ENCODE results near the gene CRTAP.
"Not testable (repeated sequence)": the region's sequence is repeated elsewhere in the genome, so short reads cannot be mapped to it uniquely, and the experiment has no call there.

The CRTAP gene

DNA sequence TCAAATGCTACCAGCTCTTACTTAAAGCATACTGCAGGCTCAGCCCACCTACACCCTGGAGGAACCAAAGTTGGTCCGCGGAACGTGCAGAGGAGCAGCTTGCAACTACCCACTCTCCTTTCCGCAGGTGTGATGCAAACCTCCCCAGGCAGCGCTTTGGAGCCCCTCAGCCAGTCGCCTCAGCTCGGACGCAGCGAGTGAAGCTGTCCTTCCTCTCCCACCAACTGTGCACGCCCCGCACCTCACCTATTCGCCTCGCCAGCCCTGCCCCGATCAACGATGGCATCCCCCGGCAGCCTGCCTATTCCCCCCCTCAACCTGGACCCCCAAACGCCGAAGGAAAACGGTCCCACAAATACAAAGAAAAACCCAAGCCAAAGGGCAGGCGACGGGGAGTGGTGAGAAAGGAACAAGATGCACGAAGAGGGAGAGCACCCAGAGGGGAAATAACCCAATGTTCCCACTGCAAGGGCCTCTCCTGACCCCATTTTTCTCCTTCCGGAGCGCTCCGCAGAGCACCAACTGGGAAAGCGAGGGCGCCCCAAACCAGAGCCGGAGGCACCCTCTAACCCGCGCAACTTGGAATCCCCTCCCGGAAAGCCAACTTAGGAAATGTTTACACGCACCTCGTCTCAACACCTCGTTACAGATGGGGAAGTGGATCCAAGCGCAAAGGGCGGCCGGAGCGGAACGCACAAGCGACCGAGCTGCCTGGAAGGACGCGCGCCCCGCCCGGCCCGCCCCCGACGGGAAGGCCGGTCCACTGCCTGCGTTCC, 17.5 kb upstream of the CRTAP start:
- Histone ChIP-seq H3K4me3 (ENCODE audit: low read depth in 1 of 5, low read length in 5 of 5) (peak overlapping the region; percentile 90 to 98 (median 96)), H3K4me1 (ENCODE audit: control insufficient read depth in 5 of 5, insufficient read depth in 5 of 5, low read length in 5 of 5) (peaks cover 0 to 26% (median 19%) of the 10 kb centered on the region in 5 donors), H3K9ac (ENCODE audit: low read length in 5 of 5) (peak overlapping the region; percentile 73 to 91 (median 83)), H3K9me3 (ENCODE audit: control insufficient read depth in 5 of 5, low read length in 5 of 5) (no peaks in the 10 kb centered on the region), H3K36me3 (ENCODE audit: control insufficient read depth in 5 of 5, insufficient read depth in 5 of 5, low read length in 5 of 5) (peaks cover 0 to 26% (median 24%) of the 10 kb centered on the region in 5 donors), H3K27ac (ENCODE audit: low read depth, low read length) (peak overlapping the region; percentile 75), H3K27me3 (ENCODE audit: control insufficient read depth in 5 of 5, insufficient read depth in 4 of 5, low read length in 5 of 5) (no peaks in the 10 kb centered on the region)

DNA sequence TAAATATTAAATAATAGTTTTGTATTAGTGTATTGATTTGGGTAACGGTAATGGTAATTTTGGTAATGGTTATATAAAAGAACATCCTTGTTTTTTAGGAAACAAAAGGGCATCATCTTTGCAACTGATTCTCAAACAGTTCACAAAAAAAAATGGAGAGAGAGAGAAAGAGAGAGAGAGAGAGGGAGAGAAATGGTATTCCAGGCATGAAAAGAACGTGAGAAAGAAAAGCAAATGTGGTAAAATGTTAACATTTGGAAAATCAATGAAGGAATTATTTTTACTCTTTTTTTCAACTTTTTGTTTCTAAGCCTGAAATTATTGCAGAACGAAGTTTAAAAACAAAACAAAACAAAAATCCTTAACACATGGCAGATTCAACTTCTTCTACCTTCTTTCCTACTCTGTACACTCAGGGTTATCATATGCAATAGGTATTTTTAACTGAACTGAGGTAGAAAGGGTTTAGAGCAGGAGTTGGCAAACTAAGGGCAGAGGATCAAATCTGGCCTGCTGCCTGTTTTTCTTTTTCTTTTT, 14.6 kb upstream of the CRTAP start:
- Histone ChIP-seq H3K9ac (ENCODE audit: low read length in 5 of 5) (no peak overlapping the region), H3K4me3 (ENCODE audit: low read depth in 1 of 5, low read length in 5 of 5) (no peak overlapping the region), H3K4me1 (ENCODE audit: control insufficient read depth in 5 of 5, insufficient read depth in 5 of 5, low read length in 5 of 5) (peaks cover 0 to 20% (median 19%) of the 10 kb centered on the region in 5 donors), H3K9me3 (ENCODE audit: control insufficient read depth in 5 of 5, low read length in 5 of 5) (no peaks in the 10 kb centered on the region), H3K27me3 (ENCODE audit: control insufficient read depth in 5 of 5, insufficient read depth in 4 of 5, low read length in 5 of 5) (no peaks in the 10 kb centered on the region), H3K36me3 (ENCODE audit: control insufficient read depth in 5 of 5, insufficient read depth in 5 of 5, low read length in 5 of 5) (peaks cover 0 to under 1% (median 0%) of the 10 kb centered on the region in 5 donors), H3K27ac (ENCODE audit: low read depth, low read length) (no peak overlapping the region)

DNA sequence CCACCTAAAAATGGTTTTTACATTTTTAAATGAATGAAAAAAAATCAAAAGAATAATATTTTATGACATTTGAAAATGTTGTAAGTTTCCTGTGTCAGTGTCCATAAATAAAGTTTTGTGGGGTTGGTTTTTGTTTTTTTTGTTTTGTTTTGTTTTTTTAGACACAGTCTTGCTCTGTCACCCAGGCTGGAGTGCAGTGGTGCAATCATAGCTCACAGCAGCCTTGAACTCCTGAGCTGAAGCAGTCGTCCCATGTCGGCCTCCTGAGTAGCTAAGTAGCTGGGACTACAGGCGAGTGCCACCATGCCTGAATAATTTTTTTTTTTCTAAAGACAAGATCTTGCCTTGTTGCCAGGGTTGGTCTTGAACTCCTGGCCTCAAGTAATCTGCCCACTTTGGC, 14.1 kb upstream of the CRTAP start:
- Histone ChIP-seq H3K36me3 (ENCODE audit: control insufficient read depth in 5 of 5, insufficient read depth in 5 of 5, low read length in 5 of 5) (no peaks in the 10 kb centered on the region), H3K4me3 (ENCODE audit: low read depth in 1 of 5, low read length in 5 of 5) (no peak overlapping the region), H3K9me3 (ENCODE audit: control insufficient read depth in 5 of 5, low read length in 5 of 5) (no peaks in the 10 kb centered on the region), H3K9ac (ENCODE audit: low read length in 5 of 5) (no peak overlapping the region), H3K4me1 (ENCODE audit: control insufficient read depth in 5 of 5, insufficient read depth in 5 of 5, low read length in 5 of 5) (peaks cover 0 to 24% (median 19%) of the 10 kb centered on the region in 5 donors), H3K27ac (ENCODE audit: low read depth, low read length) (no peak overlapping the region), H3K27me3 (ENCODE audit: control insufficient read depth in 5 of 5, insufficient read depth in 4 of 5, low read length in 5 of 5) (no peaks in the 10 kb centered on the region)

DNA sequence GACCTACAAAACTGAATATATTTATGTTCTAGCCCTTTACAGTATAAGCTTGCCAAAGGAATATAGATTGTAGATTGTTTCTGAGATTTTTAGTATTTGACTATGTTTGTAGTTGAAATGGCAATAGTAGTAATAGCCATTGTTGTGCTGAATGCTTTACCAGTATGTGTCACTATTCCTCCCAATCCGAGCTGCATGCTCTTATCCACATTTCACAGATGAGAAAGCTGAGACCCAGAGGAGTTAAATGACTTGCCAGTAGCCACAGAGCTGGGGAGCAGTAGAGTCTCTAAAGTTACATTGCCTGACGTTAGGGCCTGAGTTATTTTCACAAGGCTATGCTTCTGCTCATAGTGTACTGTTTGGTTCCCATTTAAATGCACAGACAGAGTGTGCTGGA, 13.6 kb upstream of the CRTAP start:
- no peak overlapping the region for H3K9ac ChIP-seq (ENCODE audit: low read length in 5 of 5)
- no peaks in the 10 kb centered on the region for H3K36me3 ChIP-seq (ENCODE audit: control insufficient read depth in 5 of 5, insufficient read depth in 5 of 5, low read length in 5 of 5)
- H3K27me3 ChIP-seq (ENCODE audit: control insufficient read depth in 5 of 5, insufficient read depth in 4 of 5, low read length in 5 of 5) = no peaks in the 10 kb centered on the region
- H3K4me1 ChIP-seq (ENCODE audit: control insufficient read depth in 5 of 5, insufficient read depth in 5 of 5, low read length in 5 of 5) = peaks cover 0 to 29% (median 18%) of the 10 kb centered on the region in 5 donors
- no peak overlapping the region for H3K4me3 ChIP-seq (ENCODE audit: low read depth in 1 of 5, low read length in 5 of 5)
- H3K27ac ChIP-seq (ENCODE audit: low read depth, low read length) = no peak overlapping the region
- H3K9me3 ChIP-seq (ENCODE audit: control insufficient read depth in 5 of 5, low read length in 5 of 5) = no peaks in the 10 kb centered on the region

DNA sequence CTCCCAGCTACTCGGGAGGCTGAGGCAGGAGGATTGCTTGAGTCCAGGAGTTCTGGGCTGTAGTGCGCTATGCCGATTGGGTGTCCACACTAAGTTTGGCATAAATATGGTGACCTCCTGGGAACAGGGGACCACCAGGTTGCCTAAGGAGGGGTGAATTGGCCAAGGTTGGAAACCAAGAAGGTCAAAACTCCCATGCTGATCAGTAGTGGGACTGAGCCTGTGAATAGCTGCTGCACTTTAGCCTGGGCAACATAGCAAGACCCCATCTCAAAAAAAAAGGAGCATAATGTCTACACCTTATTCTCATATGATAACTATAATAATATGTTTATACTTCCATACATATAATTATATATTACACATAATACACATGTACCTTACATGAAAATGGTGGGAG, 10.8 kb upstream of the CRTAP start:
- no peaks in the 10 kb centered on the region for H3K9me3 ChIP-seq (ENCODE audit: control insufficient read depth in 5 of 5, low read length in 5 of 5)
- H3K4me1 ChIP-seq (ENCODE audit: control insufficient read depth in 5 of 5, insufficient read depth in 5 of 5, low read length in 5 of 5) = peaks cover 0 to 15% (median 0%) of the 10 kb centered on the region in 5 donors
- H3K36me3 ChIP-seq (ENCODE audit: control insufficient read depth in 5 of 5, insufficient read depth in 5 of 5, low read length in 5 of 5) = no peaks in the 10 kb centered on the region
- H3K27ac ChIP-seq (ENCODE audit: low read depth, low read length) = no peak overlapping the region
- no peak overlapping the region for H3K9ac ChIP-seq (ENCODE audit: low read length in 5 of 5)
- H3K4me3 ChIP-seq (ENCODE audit: low read depth in 1 of 5, low read length in 5 of 5) = no peak overlapping the region
- H3K27me3 ChIP-seq (ENCODE audit: control insufficient read depth in 5 of 5, insufficient read depth in 4 of 5, low read length in 5 of 5) = no peaks in the 10 kb centered on the region

DNA sequence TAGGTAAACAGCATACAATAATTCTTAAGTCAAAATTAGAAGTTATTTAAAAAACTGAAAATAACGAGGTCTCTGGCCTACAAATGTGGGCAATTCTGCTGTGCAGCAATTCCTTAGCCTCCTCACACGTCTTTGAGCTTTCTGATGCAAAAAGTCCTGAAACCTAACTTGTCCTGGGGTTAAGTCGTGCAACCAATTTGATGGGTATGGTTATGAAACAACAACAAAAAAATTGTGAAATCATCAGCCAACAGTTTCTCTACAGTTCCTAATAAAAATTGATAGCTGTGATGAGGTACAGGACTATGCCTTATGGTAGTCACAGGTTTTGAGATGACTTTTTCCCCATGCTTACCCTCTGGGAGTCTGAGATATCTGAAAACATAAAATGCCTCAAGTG, 10.3 kb upstream of the CRTAP start:
- Histone ChIP-seq H3K27ac (ENCODE audit: low read depth, low read length) (no peak overlapping the region), H3K4me3 (ENCODE audit: low read depth in 1 of 5, low read length in 5 of 5) (no peak overlapping the region), H3K9me3 (ENCODE audit: control insufficient read depth in 5 of 5, low read length in 5 of 5) (no peaks in the 10 kb centered on the region), H3K36me3 (ENCODE audit: control insufficient read depth in 5 of 5, insufficient read depth in 5 of 5, low read length in 5 of 5) (no peaks in the 10 kb centered on the region), H3K27me3 (ENCODE audit: control insufficient read depth in 5 of 5, insufficient read depth in 4 of 5, low read length in 5 of 5) (no peaks in the 10 kb centered on the region), H3K9ac (ENCODE audit: low read length in 5 of 5) (no peak overlapping the region), H3K4me1 (ENCODE audit: control insufficient read depth in 5 of 5, insufficient read depth in 5 of 5, low read length in 5 of 5) (peaks cover 0 to 15% (median 0%) of the 10 kb centered on the region in 5 donors)

DNA sequence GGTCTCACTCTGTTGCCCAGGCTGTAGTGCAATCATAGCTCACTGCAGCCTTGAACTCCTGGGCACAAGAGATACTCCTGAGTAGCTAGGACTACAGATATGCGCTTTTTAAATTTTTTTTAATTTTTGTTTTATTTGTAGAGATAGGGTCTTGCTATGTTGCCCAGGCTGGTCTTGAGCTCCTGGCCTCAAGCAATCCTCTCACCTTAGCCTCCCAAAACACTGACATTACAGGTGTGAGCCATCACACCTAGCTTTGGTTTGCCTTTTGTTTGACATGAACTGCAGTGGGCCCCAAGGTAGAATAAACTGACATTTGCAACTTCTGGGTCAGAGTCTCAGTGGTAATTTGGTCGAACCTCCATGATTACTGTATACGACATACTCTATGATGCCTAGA, 9.0 kb upstream of the CRTAP start:
- Histone ChIP-seq H3K4me1 (ENCODE audit: control insufficient read depth in 5 of 5, insufficient read depth in 5 of 5, low read length in 5 of 5) (peaks cover 0 to 15% (median 0%) of the 10 kb centered on the region in 5 donors), H3K27ac (ENCODE audit: low read depth, low read length) (no peak overlapping the region), H3K4me3 (ENCODE audit: low read depth in 1 of 5, low read length in 5 of 5) (no peak overlapping the region), H3K9ac (ENCODE audit: low read length in 5 of 5) (no peak overlapping the region), H3K27me3 (ENCODE audit: control insufficient read depth in 5 of 5, insufficient read depth in 4 of 5, low read length in 5 of 5) (no peaks in the 10 kb centered on the region), H3K36me3 (ENCODE audit: control insufficient read depth in 5 of 5, insufficient read depth in 5 of 5, low read length in 5 of 5) (no peaks in the 10 kb centered on the region), H3K9me3 (ENCODE audit: control insufficient read depth in 5 of 5, low read length in 5 of 5) (no peaks in the 10 kb centered on the region)

DNA sequence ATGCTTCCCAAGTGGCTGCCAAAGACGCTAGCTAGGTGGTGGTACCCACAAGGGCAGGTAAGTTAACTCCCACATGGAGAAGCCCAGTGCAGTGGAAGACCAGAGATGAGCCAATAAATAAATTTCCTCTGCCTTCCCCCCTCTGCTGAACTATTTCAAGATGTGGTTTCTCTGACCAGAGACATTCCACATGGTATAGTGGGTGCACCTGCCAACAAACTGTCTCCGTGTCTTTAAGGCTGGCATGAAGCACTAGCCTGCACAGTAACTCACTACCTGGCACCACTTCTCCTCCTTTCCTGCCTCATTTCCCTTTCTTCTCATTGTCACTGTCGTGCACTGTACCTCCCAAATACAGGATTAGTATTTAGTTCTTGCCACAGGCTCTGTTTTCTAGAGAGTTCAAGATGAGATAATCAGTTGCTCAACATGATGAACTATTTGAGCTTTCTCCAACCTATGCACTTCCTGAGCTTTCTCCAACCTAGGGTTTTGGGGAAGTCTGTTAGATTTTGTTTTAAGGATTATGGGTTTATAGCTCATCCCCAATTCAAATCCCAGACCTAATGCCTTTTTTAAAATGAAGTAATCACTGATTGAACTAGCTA, 8.4 kb upstream of the CRTAP start:
- Histone ChIP-seq H3K27ac (ENCODE audit: low read depth, low read length) (no peak overlapping the region), H3K9me3 (ENCODE audit: control insufficient read depth in 5 of 5, low read length in 5 of 5) (no peaks in the 10 kb centered on the region), H3K4me1 (ENCODE audit: control insufficient read depth in 5 of 5, insufficient read depth in 5 of 5, low read length in 5 of 5) (peaks cover 0 to 15% (median 0%) of the 10 kb centered on the region in 5 donors), H3K9ac (ENCODE audit: low read length in 5 of 5) (no peak overlapping the region), H3K4me3 (ENCODE audit: low read depth in 1 of 5, low read length in 5 of 5) (no peak overlapping the region), H3K36me3 (ENCODE audit: control insufficient read depth in 5 of 5, insufficient read depth in 5 of 5, low read length in 5 of 5) (no peaks in the 10 kb centered on the region), H3K27me3 (ENCODE audit: control insufficient read depth in 5 of 5, insufficient read depth in 4 of 5, low read length in 5 of 5) (no peaks in the 10 kb centered on the region)

DNA sequence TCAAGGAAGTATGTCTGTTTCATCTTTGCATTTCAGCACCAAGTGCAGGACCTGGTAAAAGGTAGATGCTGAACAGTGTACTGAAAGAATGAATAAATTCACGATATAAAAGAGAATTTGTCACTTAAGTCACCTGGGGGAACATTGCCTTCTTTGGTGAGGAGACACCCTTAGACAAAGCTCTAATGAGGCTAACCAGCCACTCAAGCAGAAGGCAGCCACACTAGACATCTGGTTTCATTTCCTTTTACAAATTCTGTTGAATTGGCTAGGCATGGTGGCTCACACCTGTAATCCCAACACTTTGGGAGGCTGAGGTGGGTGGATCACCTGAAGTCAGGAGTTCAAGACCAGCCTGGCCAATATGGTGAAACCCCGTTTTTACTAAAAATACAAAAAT, 7.0 kb upstream of the CRTAP start:
- peaks cover 0 to 15% (median 0%) of the 10 kb centered on the region in 5 donors for H3K4me1 ChIP-seq (ENCODE audit: control insufficient read depth in 5 of 5, insufficient read depth in 5 of 5, low read length in 5 of 5)
- H3K27me3 ChIP-seq (ENCODE audit: control insufficient read depth in 5 of 5, insufficient read depth in 4 of 5, low read length in 5 of 5); H3K4me3 ChIP-seq (ENCODE audit: low read depth in 1 of 5, low read length in 5 of 5); H3K27ac ChIP-seq (ENCODE audit: low read depth, low read length); H3K9ac ChIP-seq (ENCODE audit: low read length in 5 of 5); H3K36me3 ChIP-seq (ENCODE audit: control insufficient read depth in 5 of 5, insufficient read depth in 5 of 5, low read length in 5 of 5); H3K9me3 ChIP-seq (ENCODE audit: control insufficient read depth in 5 of 5, low read length in 5 of 5): not testable (repeated sequence)

DNA sequence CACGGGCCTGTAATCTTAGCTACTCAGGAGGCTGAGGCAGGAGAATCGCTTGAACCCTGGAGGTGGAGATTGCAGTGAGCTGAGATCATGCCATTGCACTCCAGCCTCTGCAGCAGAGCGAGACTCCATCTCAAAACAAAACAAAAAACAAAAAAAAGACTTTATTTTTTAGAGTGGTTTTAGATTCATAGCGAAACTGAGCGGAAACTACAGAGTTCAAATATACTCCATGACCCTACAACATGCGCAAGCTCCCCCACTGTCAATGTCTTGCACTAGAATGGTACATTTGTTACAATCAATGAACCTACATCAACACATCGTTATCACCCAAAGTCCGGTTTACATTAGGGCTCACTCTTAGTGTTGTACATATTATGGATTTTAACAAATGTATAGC, 2.2 kb upstream of the CRTAP start:
- Histone ChIP-seq H3K27ac (ENCODE audit: low read depth, low read length) (no peak overlapping the region), H3K9me3 (ENCODE audit: control insufficient read depth in 5 of 5, low read length in 5 of 5) (no peaks in the 10 kb centered on the region), H3K4me3 (ENCODE audit: low read depth in 1 of 5, low read length in 5 of 5) (no peak overlapping the region), H3K36me3 (ENCODE audit: control insufficient read depth in 5 of 5, insufficient read depth in 5 of 5, low read length in 5 of 5) (no peaks in the 10 kb centered on the region), H3K9ac (ENCODE audit: low read length in 5 of 5) (no peak overlapping the region), H3K4me1 (ENCODE audit: control insufficient read depth in 5 of 5, insufficient read depth in 5 of 5, low read length in 5 of 5) (peaks cover 0 to 29% (median 24%) of the 10 kb centered on the region in 5 donors), H3K27me3 (ENCODE audit: control insufficient read depth in 5 of 5, insufficient read depth in 4 of 5, low read length in 5 of 5) (no peaks in the 10 kb centered on the region)
